Mesenchymal stem cell (in vitro differentiated cells and primary cell): ENCODE results near the gene MTCH1.

Experiments used
- DNase-seq: peaks from one replicate; pipeline ENCODE4 v3.0.0-alpha.2; 2013
- H2AFZ ChIP-seq: one replicate; pipeline ENCODE4 v1.6.1; 2013; ENCODE audit warnings: low read depth, mild to moderate bottlenecking, control low read depth, inconsistent platforms, low read length, moderate library complexity
- H2AK5ac ChIP-seq: 2 replicates; pipeline ENCODE4 v1.6.1; 2013; ENCODE audit warnings: low read length, moderate library complexity, mild to moderate bottlenecking, inconsistent platforms; ENCODE audit not compliant: severe bottlenecking
- H2BK120ac ChIP-seq: one replicate; pipeline ENCODE4 v1.6.1; 2013; ENCODE audit warnings: low read depth, mild to moderate bottlenecking, inconsistent platforms, low read length, moderate library complexity
- H2BK12ac ChIP-seq, 2 experiments: one replicate each; pipeline ENCODE4 v1.6.1; 2013; ENCODE audit warnings: inconsistent platforms in 2 of 2, low read length in 2 of 2, mild to moderate bottlenecking in 2 of 2, moderate library complexity in 2 of 2, control low read depth in 1 of 2
- H2BK15ac ChIP-seq: one replicate; pipeline ENCODE4 v1.6.1; 2013; ENCODE audit warnings: mild to moderate bottlenecking, low read depth, inconsistent platforms; ENCODE audit not compliant: poor library complexity, severe bottlenecking
- H2BK5ac ChIP-seq: 2 replicates; pipeline ENCODE4 v1.6.1; 2013; ENCODE audit warnings: low read depth, mild to moderate bottlenecking, low read length, control low read depth, inconsistent platforms; ENCODE audit not compliant: poor library complexity, severe bottlenecking
- H3K14ac ChIP-seq, 2 experiments: one replicate each; pipeline ENCODE4 v1.6.1; 2013; ENCODE audit warnings: inconsistent platforms in 2 of 2, low read length in 2 of 2, control low read depth in 1 of 2, mild to moderate bottlenecking in 1 of 2, moderate library complexity in 1 of 2
- H3K18ac ChIP-seq, 2 experiments: one replicate each; pipeline ENCODE4 v1.6.1; 2013; ENCODE audit warnings: inconsistent platforms in 2 of 2, low read length in 2 of 2, control low read depth in 1 of 2, low read depth in 1 of 2, mild to moderate bottlenecking in 1 of 2
- H3K23ac ChIP-seq, 2 experiments: one replicate each; pipeline ENCODE4 v1.6.1; 2013; ENCODE audit warnings: inconsistent platforms in 2 of 2, low read length in 2 of 2, mild to moderate bottlenecking in 2 of 2, moderate library complexity in 2 of 2, control low read depth in 1 of 2
- H3K27ac ChIP-seq: 2 replicates; pipeline ENCODE4 v1.5.1; 2013; ENCODE audit warnings: mild to moderate bottlenecking, moderate library complexity, low read length, control low read depth, inconsistent platforms; ENCODE audit not compliant: poor library complexity, severe bottlenecking
- H3K27me3 ChIP-seq, 2 experiments: 2 replicates each; pipeline versions ENCODE4 v1.6.1 to v1.7.0; 2013; ENCODE audit warnings: low read length in 2 of 2, mild to moderate bottlenecking in 2 of 2, moderate library complexity in 2 of 2, control low read depth in 1 of 2, inconsistent platforms in 1 of 2; ENCODE audit not compliant: control insufficient read depth in 1 of 2, insufficient read depth in 1 of 2
- H3K36me3 ChIP-seq, 2 experiments: 2 replicates each; pipeline versions ENCODE4 v1.6.1 to v1.7.0; 2013; ENCODE audit warnings: low read length in 2 of 2, control low read depth in 1 of 2, inconsistent platforms in 1 of 2, low read depth in 1 of 2, mild to moderate bottlenecking in 1 of 2; ENCODE audit not compliant: insufficient read depth in 2 of 2, control insufficient read depth in 1 of 2
- H3K4ac ChIP-seq, 2 experiments: one replicate each; pipeline ENCODE4 v1.6.1; 2013; ENCODE audit warnings: inconsistent platforms in 2 of 2, low read length in 2 of 2, mild to moderate bottlenecking in 2 of 2, moderate library complexity in 2 of 2, control low read depth in 1 of 2, low read depth in 1 of 2
- H3K4me1 ChIP-seq: 2 replicates; pipeline ENCODE4 v1.6.1; 2013; ENCODE audit warnings: low read depth, low read length, control low read depth; ENCODE audit not compliant: control insufficient read depth, insufficient read depth
- H3K4me2 ChIP-seq: 2 replicates; pipeline ENCODE4 v1.6.1; 2013; ENCODE audit warnings: low read length, mild to moderate bottlenecking, inconsistent platforms; ENCODE audit not compliant: poor library complexity, severe bottlenecking
- H3K4me3 ChIP-seq, 2 experiments: 2 replicates each; pipeline versions ENCODE4 v1.5.1 to v1.7.0; 2013; ENCODE audit warnings: low read length in 2 of 2, mild to moderate bottlenecking in 2 of 2, control low read depth in 1 of 2, low read depth in 1 of 2; ENCODE audit not compliant: insufficient read depth in 1 of 2
- H3K79me1 ChIP-seq: replicated peaks from 2 replicates; pipeline ENCODE4 v1.6.1; 2013; ENCODE audit warnings: mild to moderate bottlenecking, control low read depth, low read length, inconsistent platforms; ENCODE audit not compliant: poor library complexity, severe bottlenecking
- H3K9ac ChIP-seq: 2 replicates; pipeline ENCODE4 v1.7.0; 2013; ENCODE audit warnings: mild to moderate bottlenecking, low read length, moderate library complexity
- H3K9me3 ChIP-seq: 2 replicates; pipeline ENCODE4 v1.7.0; 2013; ENCODE audit warnings: mild to moderate bottlenecking, low read length; ENCODE audit not compliant: control insufficient read depth
- H4K8ac ChIP-seq: one replicate; pipeline ENCODE4 v1.6.1; 2013; ENCODE audit warnings: inconsistent platforms, mild to moderate bottlenecking, low read length, moderate library complexity
- H4K91ac ChIP-seq: one replicate; pipeline ENCODE4 v1.6.1; 2013; ENCODE audit warnings: mild to moderate bottlenecking, low read length, inconsistent platforms
- WGBS: methylation state at CpG from one replicate; pipeline ENCODE4 v1.1.7; 2013; ENCODE audit warnings: mixed read lengths; 5-methylcytosine and 5-hydroxymethylcytosine counted together

The MTCH1 gene

GRCh38 chr6:36973190-36973589 lies 12.8 kb downstream of the MTCH1 start:
- Histone ChIP-seq H3K27me3 (no peaks in the 10 kb centered on the region), H4K8ac (no peak overlapping the region), H3K14ac (no peak overlapping the region), H3K18ac (no peak overlapping the region), H3K4me1 (peaks cover 4% of the 10 kb centered on the region), H3K4me2 (no peak overlapping the region), H2BK5ac (no peak overlapping the region), H3K4ac (no peak overlapping the region), H2BK120ac (no peak overlapping the region), H3K9me3 (no peaks in the 10 kb centered on the region), H3K9ac (peak overlapping the region; percentile 5), H4K91ac (no peak overlapping the region), H2BK15ac (no peak overlapping the region), H3K4me3 (no peak overlapping the region), H3K23ac (no peak overlapping the region), H2AFZ (no peak overlapping the region), H3K79me1 (peaks cover 55% of the 10 kb centered on the region), H3K36me3 (peaks cover 90 to 100% of the 10 kb centered on the region in 2 experiments), H2AK5ac (no peak overlapping the region), H3K27ac (no peak overlapping the region), H2BK12ac (no peak overlapping the region)
- no peak for DNase-seq
- WGBS, result no CpG with 5 or more reads among the region's 1 CpG

- Histone ChIP-seq H3K27ac (no peak overlapping the region), H2AK5ac (no peak overlapping the region), H3K79me1 (peaks cover 44% of the 10 kb centered on the region), H3K14ac (no peak overlapping the region), H3K18ac (no peak overlapping the region), H2BK12ac (no peak overlapping the region), H3K4me2 (no peak overlapping the region), H3K23ac (no peak overlapping the region), H4K8ac (no peak overlapping the region), H3K4me1 (peaks cover 4% of the 10 kb centered on the region), H3K9ac (no peak overlapping the region), H2AFZ (no peak overlapping the region), H3K9me3 (no peaks in the 10 kb centered on the region), H2BK5ac (no peak overlapping the region), H2BK15ac (no peak overlapping the region), H2BK120ac (no peak overlapping the region), H3K27me3 (no peaks in the 10 kb centered on the region), H3K4me3 (no peak overlapping the region), H3K4ac (no peak overlapping the region), H4K91ac (no peak overlapping the region), H3K36me3 (peaks cover 89 to 100% of the 10 kb centered on the region in 2 experiments)
- no peak for DNase-seq
- 85% methylated on average over 14 of the region's 14 CpGs for WGBS
Measured at GRCh38 chr6:36971921-36972673, 13.9 kb downstream of the MTCH1 start.

DNA sequence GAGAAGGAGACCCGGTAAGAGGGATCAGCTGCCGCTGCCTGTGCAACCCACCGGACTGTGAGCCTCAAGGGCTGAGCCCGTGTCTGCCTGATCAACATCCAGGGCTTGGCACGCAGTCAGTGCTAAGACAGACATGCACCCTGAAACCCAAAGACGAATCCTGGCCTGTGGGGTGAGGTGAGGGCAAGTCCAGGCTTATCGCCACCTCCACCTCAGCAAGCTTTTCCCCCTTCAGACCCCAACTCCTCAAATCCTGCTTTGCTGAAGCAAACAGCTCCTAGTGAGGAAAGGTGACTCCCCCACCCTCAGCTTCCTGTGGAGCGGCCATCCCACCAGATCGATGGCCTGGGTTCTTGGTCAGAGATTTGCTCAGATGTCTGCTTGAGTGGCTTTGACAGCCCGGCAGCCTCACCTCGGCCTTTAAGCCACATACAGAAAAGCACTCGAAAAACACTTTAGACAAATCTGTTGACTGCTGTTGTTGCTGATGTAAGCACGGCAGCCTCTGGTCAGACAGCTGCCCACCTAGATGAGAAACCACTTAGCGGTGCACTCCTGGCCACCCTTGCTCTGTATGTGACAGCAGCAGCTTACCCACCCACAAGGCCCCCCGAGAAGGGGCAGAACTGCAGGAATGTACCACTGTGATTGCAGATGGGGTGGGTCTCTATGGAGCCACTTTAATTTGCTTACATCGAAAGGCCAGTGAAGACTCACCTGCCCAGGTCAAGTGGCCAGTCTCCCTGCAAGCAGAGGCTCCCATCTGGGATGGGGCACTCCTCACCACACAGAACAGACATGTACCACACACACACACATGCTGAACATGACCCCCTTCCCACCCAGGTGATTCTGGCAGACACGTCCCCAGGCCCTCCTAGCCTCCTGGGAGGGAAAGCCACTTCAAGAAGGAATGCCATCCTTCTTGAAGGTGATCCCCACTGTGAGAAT lies 14.8 kb downstream of the MTCH1 start:
- H3K4me3 ChIP-seq, result no peak overlapping the region
- no peak overlapping the region for H3K18ac ChIP-seq
- H2AFZ ChIP-seq, result no peak overlapping the region
- no peak overlapping the region for H3K14ac ChIP-seq
- no peak overlapping the region for H3K4ac ChIP-seq
- peaks cover 4% of the 10 kb centered on the region for H3K4me1 ChIP-seq
- peak overlapping the region; percentile 7 for H4K91ac ChIP-seq
- H3K79me1 ChIP-seq, result peaks cover 36% of the 10 kb centered on the region
- H2BK15ac ChIP-seq, result no peak overlapping the region
- H3K9ac ChIP-seq, result no peak overlapping the region
- H3K4me2 ChIP-seq, result no peak overlapping the region
- H2BK12ac ChIP-seq, result no peak overlapping the region
- H2BK5ac ChIP-seq, result no peak overlapping the region
- no peak overlapping the region for H2BK120ac ChIP-seq
- H3K23ac ChIP-seq, result no peak overlapping the region
- H3K9me3 ChIP-seq, result no peaks in the 10 kb centered on the region
- no peak overlapping the region for H2AK5ac ChIP-seq
- no peak overlapping the region for H3K27ac ChIP-seq
- 82% methylated on average over 15 of the region's 17 CpGs for WGBS
- no peak for DNase-seq
- H3K36me3 ChIP-seq, result peaks cover 88 to 100% of the 10 kb centered on the region in 2 experiments
- no peak overlapping the region for H4K8ac ChIP-seq
- no peaks in the 10 kb centered on the region for H3K27me3 ChIP-seq
